GM21515 (cell line): ENCODE measurements around the gene CALHM2.

ENCODE experiments used
- ATAC-seq: cut with Tn5 transposase; IDR thresholded peaks from one replicate; pipeline ENCODE4 v1.9.1; 2021; ENCODE audit not compliant: unreplicated experiment

Gene CALHM2

GRCh38 chr10:103476046-103476768 lies 24.0 kb upstream of the CALHM2 start:
- no peak for ATAC-seq

- no peak for ATAC-seq
These were observed 23.3 kb upstream of the CALHM2 start for GRCh38 chr10:103475437-103475836.

- no peak for ATAC-seq
These were observed 21.9 kb upstream of the CALHM2 start for GRCh38 chr10:103474077-103474476.

GRCh38 chr10:103473261-103473671 lies 21.1 kb upstream of the CALHM2 start:
- no peak for ATAC-seq

GRCh38 chr10:103472005-103472404 lies 19.8 kb upstream of the CALHM2 start:
- peak; percentile 33 for ATAC-seq

GRCh38 chr10:103470761-103471653 lies 18.8 kb upstream of the CALHM2 start:
- peak; percentile 66 for ATAC-seq

- ATAC-seq: no peak
These were observed 17.0 kb upstream of the CALHM2 start for GRCh38 chr10:103469201-103469600.

GRCh38 chr10:103467406-103467805 lies 15.2 kb upstream of the CALHM2 start:
- no peak for ATAC-seq

GRCh38 chr10:103466734-103467133 lies 14.6 kb upstream of the CALHM2 start:
- no peak for ATAC-seq

GRCh38 chr10:103465411-103466179 lies 13.4 kb upstream of the CALHM2 start:
- ATAC-seq: no peak

GRCh38 chr10:103463499-103463898 lies 11.3 kb upstream of the CALHM2 start:
- ATAC-seq: no peak

GRCh38 chr10:103459615-103460014 lies 7.4 kb upstream of the CALHM2 start:
- ATAC-seq: no peak

- ATAC-seq: no peak
These were observed 6.5 kb upstream of the CALHM2 start, which contains the start of gene CALHM1 for GRCh38 chr10:103458720-103459119. Gene CALHM1 (minus strand): TSS chr10:103458900. CDS start chr10:103458751, 149 bp downstream.

GRCh38 chr10:103457896-103458583 lies 5.9 kb upstream of the CALHM2 start:
- ATAC-seq: no peak

GRCh38 chr10:103457176-103457712 lies 5.1 kb upstream of the CALHM2 start:
- ATAC-seq: no peak

GRCh38 chr10:103456074-103456660 lies 4.0 kb upstream of the CALHM2 start:
- no peak for ATAC-seq

- ATAC-seq: no peak
These were observed 3.1 kb upstream of the CALHM2 start for GRCh38 chr10:103455235-103455634.

GRCh38 chr10:103454026-103454425 lies 1.9 kb upstream of the CALHM2 start:
- no peak for ATAC-seq

- ATAC-seq: no peak
These were observed 498 bp upstream of the CALHM2 start for GRCh38 chr10:103452506-103453230.
